H9 (cell line): ENCODE results near the gene NOG. TPM values are rescaled to one million over a fixed set of nuclear protein-coding genes. Genes with fewer than 3 reads are reported as not detected.

Experiments used
- DNase-seq: peaks from one replicate; pipeline ENCODE4 v3.0.0-alpha.2; 2017
- H2AFZ ChIP-seq: one replicate; pipeline ENCODE4 v1.6.1; 2013; ENCODE audit warnings: mild to moderate bottlenecking, low read length, control low read depth, moderate library complexity
- H2AK5ac ChIP-seq: 2 replicates; pipeline ENCODE4 v1.6.1; 2013; ENCODE audit warnings: low read length, control low read depth, mixed read lengths; ENCODE audit not compliant: insufficient read length
- H2BK120ac ChIP-seq: one replicate; pipeline ENCODE4 v1.6.1; 2013; ENCODE audit warnings: low read depth, mild to moderate bottlenecking, low read length, control low read depth, inconsistent platforms; ENCODE audit not compliant: poor library complexity, severe bottlenecking
- H2BK12ac ChIP-seq: 2 replicates; pipeline ENCODE4 v1.6.1; 2013; ENCODE audit warnings: low read length, control low read depth, mixed read lengths, low read depth; ENCODE audit not compliant: insufficient read length
- H2BK15ac ChIP-seq: 2 replicates; pipeline ENCODE4 v1.6.1; 2013; ENCODE audit warnings: low read depth, low read length, control low read depth
- H2BK20ac ChIP-seq: one replicate; pipeline ENCODE4 v1.6.1; 2013; ENCODE audit warnings: low read depth, mild to moderate bottlenecking, low read length, control low read depth, inconsistent platforms; ENCODE audit not compliant: poor library complexity, severe bottlenecking
- H2BK5ac ChIP-seq: 2 replicates; pipeline ENCODE4 v1.6.1; 2013; ENCODE audit warnings: low read length, control low read depth, mixed read lengths; ENCODE audit not compliant: insufficient read length
- H3K14ac ChIP-seq: 2 replicates; pipeline ENCODE4 v1.6.1; 2013; ENCODE audit warnings: low read length, control low read depth; ENCODE audit not compliant: insufficient read depth
- H3K18ac ChIP-seq: 2 replicates; pipeline ENCODE4 v1.6.1; 2013; ENCODE audit warnings: low read depth, mild to moderate bottlenecking, mixed read lengths, low read length, control low read depth; ENCODE audit not compliant: insufficient read length
- H3K23ac ChIP-seq: 2 replicates; pipeline ENCODE4 v1.6.1; 2013; ENCODE audit warnings: low read length, control low read depth, mixed read lengths, low read depth; ENCODE audit not compliant: insufficient read length
- H3K23me2 ChIP-seq: 2 replicates; pipeline ENCODE4 v1.6.1; 2013; ENCODE audit warnings: low read depth, mild to moderate bottlenecking, mixed read lengths, low read length, control low read depth; ENCODE audit not compliant: insufficient read length, poor library complexity, severe bottlenecking
- H3K27ac ChIP-seq: 2 replicates; pipeline ENCODE4 v1.5.1; 2013; ENCODE audit warnings: low read length, control low read depth, mixed read lengths, low read depth; ENCODE audit not compliant: insufficient read length
- H3K27me3 ChIP-seq: 2 replicates; pipeline ENCODE4 v1.6.1; 2013; ENCODE audit warnings: low read length, control low read depth, inconsistent platforms; ENCODE audit not compliant: insufficient read depth
- H3K4ac ChIP-seq: 2 replicates; pipeline ENCODE4 v1.6.1; 2013; ENCODE audit warnings: low read depth, mild to moderate bottlenecking, control low read depth, inconsistent platforms, low read length, moderate library complexity
- H3K4me1 ChIP-seq: 2 replicates; pipeline ENCODE4 v1.6.1; 2013; ENCODE audit warnings: low read length, control low read depth, inconsistent platforms; ENCODE audit not compliant: insufficient read depth
- H3K4me2 ChIP-seq: 2 replicates; pipeline ENCODE4 v1.6.1; 2013; ENCODE audit warnings: low read length, control low read depth, mixed read lengths; ENCODE audit not compliant: insufficient read length, insufficient read depth
- H3K56ac ChIP-seq: 2 replicates; pipeline ENCODE4 v1.6.1; 2013; ENCODE audit warnings: low read depth, mild to moderate bottlenecking, mixed read lengths, low read length, control low read depth; ENCODE audit not compliant: insufficient read length
- H3K79me1 ChIP-seq: 2 replicates; pipeline ENCODE4 v1.6.1; 2013; ENCODE audit warnings: low read depth, mild to moderate bottlenecking, moderate library complexity, low read length, control low read depth, inconsistent platforms; ENCODE audit not compliant: insufficient read depth, poor library complexity, severe bottlenecking
- H3K79me2 ChIP-seq: 2 replicates; pipeline ENCODE4 v1.6.1; 2013; ENCODE audit warnings: low read length, control low read depth, inconsistent platforms; ENCODE audit not compliant: insufficient read depth
- H3K9ac ChIP-seq: 2 replicates; pipeline ENCODE4 v1.6.1; 2013; ENCODE audit warnings: low read length, control low read depth, mixed read lengths; ENCODE audit not compliant: insufficient read length; ENCODE audit errors: extremely low read depth
- H3K9me3 ChIP-seq: one replicate; pipeline ENCODE4 v1.6.1; 2013; ENCODE audit warnings: low read depth, low read length, inconsistent platforms; ENCODE audit not compliant: control insufficient read depth
- H3T11ph ChIP-seq: one replicate; pipeline ENCODE4 v1.6.1; 2013; ENCODE audit warnings: mild to moderate bottlenecking, low read length, control low read depth, inconsistent platforms
- H4K20me1 ChIP-seq: one replicate; pipeline ENCODE4 v1.6.1; 2013; ENCODE audit not compliant: control insufficient read depth, insufficient read length, insufficient read depth
- H4K5ac ChIP-seq: 2 replicates; pipeline ENCODE4 v1.6.1; 2013; ENCODE audit warnings: low read depth, mild to moderate bottlenecking, mixed read lengths, low read length, control low read depth; ENCODE audit not compliant: insufficient read length
- H4K8ac ChIP-seq: replicated peaks from 2 replicates; pipeline ENCODE4 v1.6.1; 2013; ENCODE audit warnings: low read length, control low read depth, mixed read lengths, low read depth; ENCODE audit not compliant: insufficient read length
- H4K91ac ChIP-seq: 2 replicates; pipeline ENCODE4 v1.6.1; 2013; ENCODE audit warnings: low read depth, mild to moderate bottlenecking, moderate library complexity, mixed read lengths, low read length, control low read depth; ENCODE audit not compliant: insufficient read length
- H3K27ac Mint-ChIP-seq, 3 experiments: 2 replicates in 2 of 3; 3 replicates in 1 of 3; pipeline ENCODE4 v1.8.0; 2020 to 2021; ENCODE audit warnings: mixed read lengths in 3 of 3, mild to moderate bottlenecking in 1 of 3, moderate library complexity in 1 of 3
- H3K27me3 Mint-ChIP-seq: 2 replicates; pipeline ENCODE4 v1.8.0; 2021; ENCODE audit warnings: low read depth, mild to moderate bottlenecking, moderate library complexity, mixed read lengths
- H3K36me3 Mint-ChIP-seq, 3 experiments: 2 replicates in 2 of 3; 3 replicates in 1 of 3; pipeline ENCODE4 v1.8.0; 2020 to 2021; ENCODE audit warnings: low read depth in 3 of 3, mixed read lengths in 3 of 3; ENCODE audit not compliant: insufficient read depth in 1 of 3
- H3K4me1 Mint-ChIP-seq, 2 experiments: 2 replicates each; pipeline ENCODE4 v1.8.0; 2020; ENCODE audit warnings: mixed read lengths in 2 of 2
- H3K4me3 Mint-ChIP-seq, 2 experiments: 2 replicates in 1 of 2; 3 replicates in 1 of 2; pipeline ENCODE4 v1.8.0; 2020 to 2021; ENCODE audit warnings: mild to moderate bottlenecking in 2 of 2, mixed read lengths in 2 of 2, moderate library complexity in 1 of 2
- H3K9me3 Mint-ChIP-seq, 2 experiments: 2 replicates in 1 of 2; 3 replicates in 1 of 2; pipeline ENCODE4 v1.8.0; 2020; ENCODE audit warnings: mild to moderate bottlenecking in 2 of 2, mixed read lengths in 2 of 2, moderate library complexity in 1 of 2
- WGBS: extraction: QIAGEN DNeasy Blood & Tissue Kit; methylation state at CpG from one replicate; pipeline ENCODE4 v1.1.7; 2013; ENCODE audit warnings: missing lambda C conversion rate, low lambda C conversion rate, mixed read lengths; ENCODE audit not compliant: insufficient read length; ENCODE audit errors: extremely low coverage; 5-methylcytosine and 5-hydroxymethylcytosine counted together
- total RNA-seq: library from RNA; stranded (reverse); gene quantifications from 2 replicates; pipeline ENCODE4 v1.2.1, GENCODE V29; 2021
- TF ChIP-seq, protein P1 (sequence below): fragments of 200-600 bp; sonication (generic); conservative IDR thresholded peaks from 3 replicates; pipeline ENCODE4 v1.8.0; 2021; ENCODE audit warnings: antibody characterized with exemption, mild to moderate bottlenecking

NOG gene
- total RNA-seq, 1 experiment from 2014 or later: not detected

- Histone ChIP-seq H2BK5ac (no peak overlapping the region), H3K9me3 (no peaks in the 10 kb centered on the region), H2BK20ac (no peak overlapping the region), H3K27ac (no peak overlapping the region), H2BK120ac (no peak overlapping the region), H3K79me1 (no peaks in the 10 kb centered on the region), H2AK5ac (no peak overlapping the region), H3K9ac (no peak overlapping the region), H2BK15ac (no peak overlapping the region), H3K27me3 (peaks cover 13% of the 10 kb centered on the region; the same call in 1 of the 2 replicates), H3K56ac (no peak overlapping the region), H3K14ac (no peak overlapping the region), H2BK12ac (no peak overlapping the region), H4K20me1 (no peaks in the 10 kb centered on the region), H3T11ph (no peak overlapping the region), H3K4me1 (no peaks in the 10 kb centered on the region), H3K18ac (no peak overlapping the region), H3K4me2 (peak overlapping the region; percentile 73), H3K23ac (no peak overlapping the region), H3K79me2 (no peaks in the 10 kb centered on the region), H2AFZ (no peak overlapping the region), H4K8ac (no peak overlapping the region), H4K5ac (no peak overlapping the region), H3K4ac (no peak overlapping the region), H4K91ac (no peak overlapping the region), H3K23me2 (peaks cover 21% of the 10 kb centered on the region)
- Mint-ChIP-seq H3K9me3 (peaks cover 0 to 3% of the 10 kb centered on the region in 2 experiments; a peak in 1 of 5 replicates), H3K4me3 (peak overlapping the region; percentile 71 to 95), H3K27me3 (peaks cover 92% of the 10 kb centered on the region), H3K4me1 (peaks cover 18 to 28% of the 10 kb centered on the region in 2 experiments), H3K36me3 (no peaks in the 10 kb centered on the region), H3K27ac (no peak overlapping the region; a peak in 1 of 7 replicates)
- DNase-seq: peak; percentile 89
- TF ChIP-seq, protein P1, sequence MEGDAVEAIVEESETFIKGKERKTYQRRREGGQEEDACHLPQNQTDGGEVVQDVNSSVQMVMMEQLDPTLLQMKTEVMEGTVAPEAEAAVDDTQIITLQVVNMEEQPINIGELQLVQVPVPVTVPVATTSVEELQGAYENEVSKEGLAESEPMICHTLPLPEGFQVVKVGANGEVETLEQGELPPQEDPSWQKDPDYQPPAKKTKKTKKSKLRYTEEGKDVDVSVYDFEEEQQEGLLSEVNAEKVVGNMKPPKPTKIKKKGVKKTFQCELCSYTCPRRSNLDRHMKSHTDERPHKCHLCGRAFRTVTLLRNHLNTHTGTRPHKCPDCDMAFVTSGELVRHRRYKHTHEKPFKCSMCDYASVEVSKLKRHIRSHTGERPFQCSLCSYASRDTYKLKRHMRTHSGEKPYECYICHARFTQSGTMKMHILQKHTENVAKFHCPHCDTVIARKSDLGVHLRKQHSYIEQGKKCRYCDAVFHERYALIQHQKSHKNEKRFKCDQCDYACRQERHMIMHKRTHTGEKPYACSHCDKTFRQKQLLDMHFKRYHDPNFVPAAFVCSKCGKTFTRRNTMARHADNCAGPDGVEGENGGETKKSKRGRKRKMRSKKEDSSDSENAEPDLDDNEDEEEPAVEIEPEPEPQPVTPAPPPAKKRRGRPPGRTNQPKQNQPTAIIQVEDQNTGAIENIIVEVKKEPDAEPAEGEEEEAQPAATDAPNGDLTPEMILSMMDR: no peak
- WGBS: no CpG with 5 or more reads among the region's 43 CpGs
Observed at GRCh38 chr17:56595831-56596690, 2.6 kb downstream of the NOG start.
